GM21786 (cell line): Measurements from ENCODE around the gene TPPP3.
"Not testable (repeated sequence)": the region's sequence is repeated elsewhere in the genome, so short reads cannot be mapped to it uniquely, and the experiment has no call there.

Source experiments
- ATAC-seq: cut with Tn5 transposase; IDR thresholded peaks from one replicate; pipeline ENCODE4 v1.9.1; 2021; ENCODE audit not compliant: unreplicated experiment

TPPP3 gene

GRCh38 chr16:67391424-67392300, 1.6 kb downstream of the TPPP3 start:
- ATAC-seq, result no peak

GRCh38 chr16:67390816-67391423, 2.4 kb downstream of the TPPP3 start:
- no peak for ATAC-seq

GRCh38 chr16:67389911-67390815, 3.1 kb downstream of the TPPP3 start:
- no peak for ATAC-seq

- no peak for ATAC-seq
These were observed 4.7 kb downstream of the TPPP3 start for GRCh38 chr16:67388591-67388990.

DNA sequence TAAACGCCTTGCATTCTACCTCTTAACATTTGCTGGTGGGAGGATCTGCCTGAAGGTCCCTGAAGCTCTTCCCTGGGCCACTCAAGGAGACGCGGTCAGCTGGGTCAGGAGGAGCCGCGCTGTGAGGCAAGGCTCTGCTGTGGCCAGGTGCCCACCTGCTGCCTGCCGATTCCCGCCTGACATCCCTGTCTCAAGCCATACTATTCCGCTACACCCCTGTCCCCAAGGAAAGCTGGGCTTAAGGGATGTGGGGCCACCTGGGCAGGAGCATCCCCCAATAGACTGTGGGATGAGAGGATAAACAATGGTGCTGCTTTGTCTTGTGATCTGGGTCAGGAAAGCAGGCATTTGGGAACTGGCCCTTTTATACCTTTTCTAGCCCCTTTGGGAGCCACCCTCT, 5.1 kb downstream of the TPPP3 start:
- no peak for ATAC-seq

DNA sequence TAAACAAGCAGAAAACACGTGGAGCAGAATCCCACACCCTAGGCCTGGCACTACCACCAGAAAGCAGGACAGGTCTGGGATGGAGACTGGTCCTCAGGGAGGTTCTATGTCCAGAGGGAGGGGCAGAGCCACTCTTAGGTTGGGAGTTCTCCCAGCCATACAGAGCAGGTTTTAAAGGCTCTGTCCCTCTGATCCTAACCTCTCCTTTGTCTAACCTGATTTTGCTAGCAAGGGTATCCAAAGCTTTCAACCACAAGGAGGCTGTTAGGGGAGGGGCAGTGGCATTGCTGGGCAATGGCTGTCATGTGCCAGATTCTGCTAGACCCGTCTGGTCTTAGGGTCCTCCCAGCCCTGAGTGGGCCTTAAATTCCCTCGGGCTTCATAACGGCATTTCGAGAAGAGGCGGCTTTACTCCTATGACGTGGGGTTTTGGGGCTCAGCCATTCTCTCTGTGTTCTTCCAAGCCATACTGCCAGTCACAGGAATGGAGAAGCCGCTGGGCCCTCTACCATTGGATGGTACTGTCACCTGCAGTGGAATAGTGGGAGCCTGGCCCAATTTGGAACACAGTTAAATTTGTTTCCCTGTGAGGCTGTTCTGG, 5.7 kb downstream of the TPPP3 start:
- no peak for ATAC-seq

DNA sequence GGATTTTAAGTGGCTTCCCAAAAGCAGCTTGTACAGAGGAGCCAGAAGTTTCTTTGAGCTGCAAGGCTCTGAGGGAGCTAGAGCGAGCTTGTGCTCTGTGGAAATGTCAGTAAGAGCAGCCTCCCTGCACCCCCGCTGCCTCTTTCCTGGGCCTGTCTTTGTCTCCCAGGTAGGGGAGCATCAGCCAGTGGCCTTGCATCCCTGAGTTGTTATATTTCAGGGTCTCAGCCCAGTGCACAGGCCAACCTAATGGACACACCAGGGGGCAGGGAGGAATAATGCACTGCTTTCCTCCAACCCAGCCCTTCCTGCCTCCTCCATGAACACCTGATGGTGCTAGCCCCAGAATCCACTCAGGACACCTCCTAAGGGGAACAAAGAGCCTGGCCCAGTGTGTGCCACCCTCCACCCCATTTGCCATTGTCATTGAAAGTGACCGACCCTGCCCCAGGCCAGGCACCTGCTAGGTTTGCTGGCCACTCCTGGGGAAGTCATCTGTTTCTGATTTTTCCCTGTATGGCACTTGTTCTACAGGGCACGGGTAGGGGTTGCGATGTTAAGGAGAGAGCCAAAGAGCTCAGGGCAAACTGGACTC, 6.3 kb downstream of the TPPP3 start:
- no peak for ATAC-seq

DNA sequence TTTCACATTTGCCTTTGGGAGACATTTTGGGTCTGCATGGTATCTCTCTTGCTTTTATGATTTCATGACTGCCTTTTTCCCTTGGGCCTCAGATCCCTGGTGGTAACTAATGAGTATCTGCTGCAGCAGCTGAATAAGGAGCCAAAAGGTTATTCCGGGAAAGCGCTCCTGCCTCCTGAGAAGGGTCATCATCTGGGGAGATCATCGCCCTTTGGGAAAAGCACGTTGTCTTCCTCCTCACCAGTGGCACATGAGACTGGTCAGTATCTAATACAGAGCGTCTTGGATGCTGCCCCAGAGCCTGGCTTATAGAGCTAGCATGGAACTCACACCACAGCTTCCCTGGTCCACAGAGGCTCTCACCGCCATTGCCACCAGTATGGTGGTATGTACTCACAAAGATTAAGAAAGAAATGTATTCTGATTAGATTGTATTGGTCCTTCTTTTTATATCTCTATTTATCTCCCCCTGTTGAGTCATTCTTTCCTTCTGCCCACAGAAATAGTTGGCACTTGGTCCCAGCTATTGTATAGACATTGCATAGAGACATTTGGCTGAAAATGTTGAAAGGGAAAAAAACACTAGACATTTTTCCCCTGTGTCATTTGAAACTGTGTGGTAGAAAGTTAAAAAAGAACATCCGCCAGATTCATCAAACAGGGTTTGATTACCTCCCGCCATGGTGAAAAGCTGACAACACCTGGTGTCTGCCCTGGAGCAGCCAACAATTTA, 8.4 kb downstream of the TPPP3 start:
- ATAC-seq, result no peak

DNA sequence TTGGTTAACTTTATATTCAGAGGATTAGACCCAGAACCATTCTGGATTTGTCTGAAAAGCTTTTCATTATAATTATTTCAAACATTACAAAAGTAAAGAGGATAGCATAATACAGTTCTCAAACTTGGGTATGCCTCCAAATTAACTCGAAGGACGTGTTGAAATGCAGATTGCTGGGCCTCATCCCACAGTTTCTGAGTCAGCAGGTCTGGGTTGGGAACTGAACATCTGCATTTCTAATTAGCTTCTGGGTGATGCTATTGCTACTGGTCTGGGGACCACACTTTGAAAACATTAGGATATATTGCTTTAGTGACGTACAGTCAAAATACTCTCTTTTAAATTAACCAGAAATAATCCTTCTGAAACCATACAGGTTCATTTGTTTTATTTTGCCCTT, 10.0 kb downstream of the TPPP3 start:
- ATAC-seq, result no peak

- ATAC-seq, result no peak
These were observed 14.7 kb downstream of the TPPP3 start for GRCh38 chr16:67378642-67379041.

DNA sequence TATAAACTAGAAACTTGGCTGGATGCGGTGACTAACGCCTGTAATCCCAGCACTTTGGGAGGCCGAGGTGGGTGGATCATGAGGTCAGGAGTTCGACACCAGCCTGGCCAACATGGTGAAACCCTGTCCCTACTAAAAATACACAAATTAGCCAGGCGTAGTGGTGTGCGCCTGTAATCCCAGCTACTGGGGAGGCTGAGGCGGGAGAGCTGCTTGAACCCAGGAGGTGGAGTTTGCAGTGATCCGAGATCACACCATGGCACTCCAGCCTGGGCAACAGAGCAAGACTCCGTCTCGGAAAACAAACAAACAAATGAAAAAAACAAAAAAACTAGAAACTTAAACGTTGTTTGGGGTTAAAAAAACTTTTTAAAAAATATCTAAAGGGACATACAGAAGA, 17.3 kb downstream of the TPPP3 start:
- not testable (repeated sequence) for ATAC-seq

DNA sequence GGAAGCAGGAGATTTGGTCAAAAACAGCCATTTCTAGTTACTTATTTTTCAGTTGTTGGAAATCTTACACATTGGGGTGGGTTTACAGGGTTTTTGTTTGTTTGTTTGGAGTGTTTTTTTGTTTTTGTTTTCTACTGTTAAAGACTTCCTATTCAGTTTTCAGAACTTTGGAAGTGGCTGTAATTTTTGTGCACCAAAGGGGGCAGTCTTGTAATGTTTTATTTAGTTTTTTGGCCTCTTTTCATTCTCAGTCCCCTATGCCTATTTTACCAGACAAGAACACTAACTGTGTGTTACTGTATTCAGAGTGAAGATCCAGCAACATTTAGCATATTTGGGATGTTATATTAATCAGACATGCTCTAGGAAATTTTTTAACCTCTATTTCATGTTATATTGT, 20.6 kb downstream of the TPPP3 start:
- no peak for ATAC-seq

GRCh38 chr16:67370661-67371060, 22.6 kb downstream of the TPPP3 start:
- no peak for ATAC-seq

GRCh38 chr16:67364600-67365235, 28.6 kb downstream of the TPPP3 start:
- no peak for ATAC-seq

DNA sequence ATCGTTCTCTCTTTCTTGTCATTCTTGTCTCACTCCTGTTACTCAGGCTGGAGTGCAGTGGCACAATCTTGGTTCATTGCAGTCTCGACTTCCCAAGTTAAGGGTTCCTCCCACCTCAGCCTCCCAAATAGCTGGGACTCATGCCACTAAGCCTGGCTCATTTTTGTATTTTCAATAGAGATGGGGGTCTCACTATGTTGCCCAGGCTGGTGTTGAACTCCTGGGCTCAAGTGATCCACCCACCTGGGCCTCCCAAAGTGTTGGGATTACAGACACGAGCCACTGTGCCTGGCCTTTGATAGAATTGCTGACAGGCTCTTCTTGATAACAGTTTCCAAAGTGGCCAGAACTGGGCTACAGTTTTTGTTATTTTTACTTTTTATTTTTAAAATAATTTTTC, 32.3 kb downstream of the TPPP3 start:
- no peak for ATAC-seq

GRCh38 chr16:67359540-67360269, 33.6 kb downstream of the TPPP3 start:
- ATAC-seq, result not testable (repeated sequence)

DNA sequence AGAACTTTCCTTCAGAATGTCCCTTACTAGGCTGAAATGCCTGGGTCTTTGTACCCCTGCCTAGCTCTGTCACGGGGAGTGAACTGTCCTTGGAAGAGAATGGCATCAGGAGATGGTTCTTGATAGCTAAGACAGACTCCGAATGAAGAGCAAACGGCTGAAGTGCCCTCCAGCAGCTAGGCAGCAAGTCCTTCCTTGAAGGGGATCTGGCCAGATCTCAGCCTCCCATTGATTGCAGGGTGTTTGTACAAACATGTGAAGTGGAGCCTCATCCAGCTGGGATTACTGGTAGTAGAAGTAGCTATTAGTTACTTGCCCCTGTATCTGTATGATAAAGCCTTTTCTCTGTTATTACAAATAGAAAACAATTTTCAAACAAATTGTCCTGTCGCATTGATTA, 35.7 kb downstream of the TPPP3 start:
- ATAC-seq, result no peak

DNA sequence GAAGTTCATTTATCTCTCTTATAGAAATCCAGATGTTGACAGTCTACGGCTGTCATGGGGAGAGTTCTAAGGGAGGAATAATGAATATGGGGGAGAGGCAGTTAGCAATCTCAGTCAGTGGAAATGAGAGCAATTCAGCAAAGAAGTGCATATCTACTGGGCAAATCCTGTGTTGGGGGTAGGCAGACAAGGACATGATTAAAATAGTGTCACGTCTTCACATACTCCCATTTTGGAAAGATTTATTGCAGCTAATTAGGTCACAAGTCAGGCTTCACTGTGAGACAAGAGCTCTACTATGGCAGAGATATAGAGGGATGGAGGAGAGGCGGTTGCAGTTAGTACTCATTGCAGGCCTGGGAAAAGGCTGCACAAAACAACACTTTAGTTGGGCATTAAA, 36.9 kb downstream of the TPPP3 start:
- ATAC-seq, result no peak

GRCh38 chr16:67352463-67352862, 40.8 kb downstream of the TPPP3 start:
- not testable (repeated sequence) for ATAC-seq
